Measurements from ENCODE around the gene FRMD1.

Gene FRMD1

GRCh38 chr6:168096271-168096764, 17.3 kb upstream of the FRMD1 start:
- no peak overlapping the region for H3K27ac ChIP-seq
- no peak for DNase-seq (ENCODE audit: low read depth, low spot score)

- DNase-seq (ENCODE audit: low read depth, low spot score) = no peak
- H3K27ac ChIP-seq = no peak overlapping the region
Observed at GRCh38 chr6:168095716-168096250, 16.8 kb upstream of the FRMD1 start.

- DNase-seq (ENCODE audit: low read depth, low spot score) = no peak
- H3K27ac ChIP-seq = no peak overlapping the region
Observed at GRCh38 chr6:168095171-168095691, 16.2 kb upstream of the FRMD1 start.

- no peak for DNase-seq (ENCODE audit: low read depth, low spot score)
Observed at GRCh38 chr6:168093634-168094033, 14.6 kb upstream of the FRMD1 start.

GRCh38 chr6:168093071-168093505, 14.1 kb upstream of the FRMD1 start:
- H3K27ac ChIP-seq = no peak overlapping the region
- no peak for DNase-seq (ENCODE audit: low read depth, low spot score)

More at GRCh38 chr6:168093634-168094033, 14.6 kb upstream of the FRMD1 start:
- no peak overlapping the region for H3K27ac ChIP-seq

- no peak for DNase-seq (ENCODE audit: low read depth, low spot score)
- H3K27ac ChIP-seq = no peak overlapping the region
Observed at GRCh38 chr6:168092541-168092940, 13.5 kb upstream of the FRMD1 start.

GRCh38 chr6:168091381-168092264, 12.6 kb upstream of the FRMD1 start:
- DNase-seq (ENCODE audit: low read depth, low spot score) = no peak

GRCh38 chr6:168090706-168091105, 11.7 kb upstream of the FRMD1 start:
- no peak overlapping the region for H3K27ac ChIP-seq
- no peak for DNase-seq (ENCODE audit: low read depth, low spot score)

More at GRCh38 chr6:168091381-168092264, 12.6 kb upstream of the FRMD1 start:
- H3K27ac ChIP-seq = no peak overlapping the region

GRCh38 chr6:168090064-168090690, 11.2 kb upstream of the FRMD1 start:
- no peak for DNase-seq (ENCODE audit: low read depth, low spot score)
- no peak overlapping the region for H3K27ac ChIP-seq

- no peak overlapping the region for H3K27ac ChIP-seq
- DNase-seq (ENCODE audit: low read depth, low spot score) = no peak
Observed at GRCh38 chr6:168089186-168090063, 10.4 kb upstream of the FRMD1 start.

GRCh38 chr6:168088161-168089053, 9.4 kb upstream of the FRMD1 start:
- no peak for DNase-seq (ENCODE audit: low read depth, low spot score)
- H3K27ac ChIP-seq = no peak overlapping the region

- DNase-seq (ENCODE audit: low read depth, low spot score) = no peak
- H3K27ac ChIP-seq = no peak overlapping the region
Observed at GRCh38 chr6:168087436-168088160, 8.6 kb upstream of the FRMD1 start.

GRCh38 chr6:168086616-168087015, 7.6 kb upstream of the FRMD1 start:
- DNase-seq (ENCODE audit: low read depth, low spot score) = no peak
- no peak overlapping the region for H3K27ac ChIP-seq

GRCh38 chr6:168086066-168086465, 7.1 kb upstream of the FRMD1 start:
- no peak for DNase-seq (ENCODE audit: low read depth, low spot score)
- no peak overlapping the region for H3K27ac ChIP-seq

- H3K27ac ChIP-seq = no peak overlapping the region
- no peak for DNase-seq (ENCODE audit: low read depth, low spot score)
Observed at GRCh38 chr6:168084465-168085160, 5.6 kb upstream of the FRMD1 start.

- H3K27ac ChIP-seq = no peak overlapping the region
- no peak for DNase-seq (ENCODE audit: low read depth, low spot score)
Observed at GRCh38 chr6:168083514-168083885, 4.5 kb upstream of the FRMD1 start.

GRCh38 chr6:168082860-168083513, 4.0 kb upstream of the FRMD1 start:
- H3K27ac ChIP-seq = no peak overlapping the region
- DNase-seq (ENCODE audit: low read depth, low spot score) = no peak
